GM21825 (cell line): ENCODE measurements around the gene CBLL1.

Source experiments
- ATAC-seq: cut with Tn5 transposase; IDR thresholded peaks from one replicate; pipeline ENCODE4 v1.9.1; 2021; ENCODE audit warnings: mild to moderate bottlenecking, moderate library complexity; ENCODE audit not compliant: unreplicated experiment

Gene CBLL1

DNA sequence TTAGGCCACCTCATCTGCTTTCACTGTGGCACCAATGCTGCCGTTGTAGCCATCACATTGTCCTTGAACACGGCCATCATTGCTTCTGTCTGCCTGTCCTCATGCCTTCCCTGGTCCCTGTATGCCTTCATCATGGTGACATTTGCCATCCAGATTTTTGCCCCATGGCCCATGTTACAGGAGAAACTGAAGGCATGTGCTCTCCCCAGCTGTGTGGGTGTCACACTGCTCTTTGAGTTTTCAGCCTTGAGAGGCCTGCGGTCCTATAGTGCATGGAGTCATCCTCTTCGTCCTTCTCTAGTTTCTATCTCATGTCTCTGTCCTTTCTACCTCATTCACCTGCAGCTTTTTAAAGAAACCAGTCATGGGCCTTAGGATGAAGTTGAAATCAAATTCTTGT is 65.2 kb downstream of the CBLL1 start:
- ATAC-seq = no peak

DNA sequence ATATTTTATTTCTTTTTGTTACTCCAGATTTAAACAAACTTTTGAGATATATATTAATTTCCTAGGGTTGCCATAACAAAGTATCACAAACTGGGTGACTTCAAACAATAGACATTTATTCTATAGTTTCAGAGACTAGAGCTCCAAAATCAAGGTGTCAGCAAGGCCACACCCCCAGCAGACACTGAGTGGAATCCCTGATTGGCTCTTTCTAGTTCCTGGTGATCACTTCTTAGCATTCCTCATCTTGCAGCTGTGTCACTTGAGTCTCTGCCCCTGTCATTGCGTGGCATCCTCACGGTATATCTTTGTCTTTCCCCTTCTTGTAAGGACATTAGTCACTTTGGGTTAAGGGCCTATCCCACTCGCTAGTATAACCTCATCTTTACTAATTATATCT is 66.7 kb downstream of the CBLL1 start:
- ATAC-seq = no peak
